Temporal lobe (tissue), 2 donors: ENCODE results near the gene ZNF3. TPM values are rescaled to one million over a fixed set of nuclear protein-coding genes. Genes with fewer than 3 reads are reported as not detected.

Experiments
- small RNA-seq: library from RNA; depleted of rRNA; stranded (forward); fragments of <200 nt; gene quantifications from one replicate; pipeline ENCODE3, GENCODE V24; 2014; ENCODE audit warnings: low replicate concordance
- total RNA-seq: library from RNA; depleted of rRNA; stranded (reverse); fragments of >200 nt; gene quantifications from one replicate; pipeline ENCODE4 v1.2.3, GENCODE V29; 2014

Gene ZNF3
- total RNA-seq, 1 donor from 2014 or later = 32.9 TPM

Small RNAs within 50 kb of the gene (small RNA-seq; reads per million reads assigned to genes)
- gene MIR106B (210 reads per million, percentile 98 among the genes with 10 or more reads in this experiment), gene MIR25 (2,259 reads per million, percentile 99 among the genes with 10 or more reads in this experiment), gene MIR93 (1,862 reads per million, percentile 99 among the genes with 10 or more reads in this experiment)

Other genes with a start within 250 kb of the ZNF3 start
- gene OR2AE1, start 204.7 kb downstream of the ZNF3 start, total RNA-seq = 0.25 TPM
- gene TRIM4, start 162.2 kb downstream of the ZNF3 start, total RNA-seq = 9.3 TPM
- gene GJC3, start 152.1 kb downstream of the ZNF3 start, total RNA-seq = not detected
- gene AZGP1, start 105.7 kb downstream of the ZNF3 start, total RNA-seq = not detected
- gene ZKSCAN1, start 66.1 kb downstream of the ZNF3 start, total RNA-seq = 60.0 TPM
- 13.5 TPM for gene ZSCAN21, start 31.9 kb downstream of the ZNF3 start, total RNA-seq
- 33.2 TPM for gene COPS6, start 7.2 kb upstream of the ZNF3 start, total RNA-seq
- gene MCM7, start 19.7 kb upstream of the ZNF3 start, total RNA-seq = 48.4 TPM
- 20.4 TPM for gene AP4M1, start 19.9 kb upstream of the ZNF3 start, total RNA-seq
- 32.2 TPM for gene TAF6, start 37.6 kb upstream of the ZNF3 start, total RNA-seq
- gene CNPY4, start 37.9 kb upstream of the ZNF3 start, total RNA-seq = 11.1 TPM
- 2.2 TPM for gene MBLAC1, start 45.2 kb upstream of the ZNF3 start, total RNA-seq
- gene LAMTOR4, start 67.2 kb upstream of the ZNF3 start, total RNA-seq = 44.0 TPM
- 9.6 TPM for gene TRAPPC14, start 77.0 kb upstream of the ZNF3 start, total RNA-seq
- gene GAL3ST4, start 86.9 kb upstream of the ZNF3 start, total RNA-seq = 3.9 TPM
- 44.3 TPM for gene GPC2, start 95.7 kb upstream of the ZNF3 start, total RNA-seq
- gene STAG3, start 96.2 kb upstream of the ZNF3 start, total RNA-seq = 0.74 TPM
- not detected for gene PVRIG, start 138.2 kb upstream of the ZNF3 start, total RNA-seq
- gene SPDYE3, start 226.0 kb upstream of the ZNF3 start, total RNA-seq = not detected